Measurements from ENCODE around the gene INTS3. TPM values are rescaled to one million over a fixed set of nuclear protein-coding genes. Genes with fewer than 3 reads are reported as not detected.

Gene INTS3
- total and polyA plus RNA-seq, 9 of the 15 experiments (the other 6 are each of a cell fraction or from before 2014, with no cell fraction given): 6.3 to 24.1 (median 14.3) TPM

GRCh38 chr1:153783233-153784190, 55.7 kb downstream of the INTS3 start (continued):
- TF ChIP-seq MGA (IDR thresholded peaks at IDR 0.05) (peak; percentile 82), ZBTB40 (IDR thresholded peaks at IDR 0.05) (peak; percentile 58), ZBTB40 (CRISPR knock-in tag; IDR thresholded peaks at IDR 0.05) (no peak)

Measured in K562 (cell line).